Fibroblast of lung (primary cell): ENCODE data around the gene PGAP2. TPM values are rescaled to one million over a fixed set of nuclear protein-coding genes. Genes with fewer than 3 reads are reported as not detected.
A peak's percentile ranks its signal among the peaks of the same experiment; 100 is the strongest.

ENCODE experiments used
- DNase-seq, 2 donors: peaks; one replicate each; pipeline versions ENCODE4 v3.0.0 to v3.0.0-alpha.2; 2010; ENCODE audit warnings: low read depth in 2 of 2
- H2AFZ ChIP-seq: 2 replicates; pipeline ENCODE4 v1.5.1; 2012; ENCODE audit warnings: low read length, control low read depth, inconsistent platforms
- H3K27ac ChIP-seq: 2 replicates; pipeline ENCODE4 v1.5.1; 2011; ENCODE audit warnings: low read length, control low read depth; ENCODE audit not compliant: insufficient read depth
- H3K27me3 ChIP-seq: 2 replicates; pipeline ENCODE4 v1.5.1; 2011; ENCODE audit warnings: mild to moderate bottlenecking, low read length; ENCODE audit not compliant: control insufficient read depth, insufficient read depth
- H3K36me3 ChIP-seq: 2 replicates; pipeline ENCODE4 v1.5.1; 2011; ENCODE audit warnings: low read length; ENCODE audit not compliant: control insufficient read depth, insufficient read depth
- H3K4me1 ChIP-seq: 2 replicates; pipeline ENCODE4 v1.5.1; 2011; ENCODE audit warnings: low read length; ENCODE audit not compliant: control insufficient read depth, insufficient read depth; ENCODE audit errors: extremely low read depth
- H3K4me2 ChIP-seq: 2 replicates; pipeline ENCODE4 v1.5.1; 2011; ENCODE audit warnings: low read length, control low read depth; ENCODE audit not compliant: insufficient read depth; ENCODE audit errors: extremely low read depth
- H3K4me3 ChIP-seq, 4 experiments: fragments of 200-600 bp in 1 of 4; sonication (generic) in 1 of 4; replicated peaks in 1 of 4; 2 replicates each; pipeline ENCODE4 v1.5.1; 2011 to 2016; ENCODE audit warnings: low read length in 4 of 4, low read depth in 3 of 4, mild to moderate bottlenecking in 3 of 4, control low read depth in 2 of 4, inconsistent platforms in 1 of 4, mixed read lengths in 1 of 4; ENCODE audit not compliant: insufficient read depth in 1 of 4; ENCODE audit errors: control extremely low read depth in 1 of 4
- H3K79me2 ChIP-seq: 2 replicates; pipeline ENCODE4 v1.5.1; 2012; ENCODE audit warnings: mild to moderate bottlenecking, low read length, inconsistent platforms; ENCODE audit not compliant: control insufficient read depth, insufficient read depth
- H3K9ac ChIP-seq: 2 replicates; pipeline ENCODE4 v1.5.1; 2011; ENCODE audit warnings: mild to moderate bottlenecking, low read length, control low read depth; ENCODE audit not compliant: insufficient read depth
- H3K9me3 ChIP-seq: 2 replicates; pipeline ENCODE4 v1.5.1; 2012; ENCODE audit warnings: low read depth, low read length; ENCODE audit not compliant: control insufficient read depth, insufficient read depth
- H4K20me1 ChIP-seq: 2 replicates; pipeline ENCODE4 v1.5.1; 2011; ENCODE audit warnings: low read length; ENCODE audit not compliant: control insufficient read depth, insufficient read depth; ENCODE audit errors: extremely low read depth
- EZH2 ChIP-seq: IDR thresholded peaks from 2 replicates; pipeline ENCODE4 v1.5.1; 2012; ENCODE audit warnings: low read length, control low read depth, mild to moderate bottlenecking; ENCODE audit errors: missing control alignments
- polyA plus RNA-seq, 2 donors: library from polyadenylated mRNA; depleted of rRNA in 1 of 2; stranded (reverse) in 1 of 2; unstranded in 1 of 2; fragments of >200 nt; gene quantifications; 2 replicates each; pipeline ENCODE4 v1.2.1, GENCODE V29; 2011 to 2012; ENCODE audit warnings: missing spikeins in 1 of 2
- total RNA-seq: library from RNA; depleted of rRNA; stranded (reverse); fragments of >200 nt; gene quantifications from 2 replicates; pipeline ENCODE4 v1.2.1, GENCODE V29; 2014
- TF ChIP-seq, protein P1 (sequence below), 2 donors: IDR thresholded peaks in 1 of 2; conservative IDR thresholded peaks in 1 of 2; 1 replicate in 1 of 2; 2 replicates in 1 of 2; pipeline ENCODE4 v1.5.1; 2011 to 2012; ENCODE audit warnings: low read length in 2 of 2, control low read depth in 1 of 2, inconsistent platforms in 1 of 2, low read depth in 1 of 2, mild to moderate bottlenecking in 1 of 2

The PGAP2 gene
- total and polyA plus RNA-seq, 2 donors (not counting 1 experiment from before 2014, with no cell fraction given): 12.4 to 12.8 TPM

DNA sequence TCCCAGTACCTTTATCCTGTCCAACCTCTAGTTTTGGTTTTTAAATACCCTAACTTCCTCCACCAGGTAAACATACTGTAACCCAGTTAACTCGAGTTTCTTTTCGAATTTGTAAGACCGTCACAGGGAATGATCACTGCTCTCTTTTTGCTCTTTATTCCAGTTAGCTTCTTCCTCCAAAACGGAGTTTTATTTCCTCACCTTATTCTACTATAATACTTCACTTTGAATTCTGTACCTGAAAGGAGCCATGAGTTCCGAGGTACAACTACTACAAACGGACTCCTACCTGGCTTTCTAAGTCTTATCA is 12.4 kb upstream of the PGAP2 start:
- Histone ChIP-seq H3K36me3 (no peaks in the 10 kb centered on the region), H3K4me3 (peak overlapping the region; percentile 82 to 99 (median 90)), H4K20me1 (no peaks in the 10 kb centered on the region), H3K9ac (no peak overlapping the region), H3K27me3 (no peaks in the 10 kb centered on the region), H3K27ac (peak overlapping the region; percentile 96), H3K4me1 (peaks cover 2% of the 10 kb centered on the region), H3K4me2 (peak overlapping the region; percentile 94), H3K9me3 (no peaks in the 10 kb centered on the region), H3K79me2 (peaks cover 63% of the 10 kb centered on the region), H2AFZ (no peak overlapping the region)
- TF ChIP-seq EZH2: no peak
- TF ChIP-seq, protein P1, sequence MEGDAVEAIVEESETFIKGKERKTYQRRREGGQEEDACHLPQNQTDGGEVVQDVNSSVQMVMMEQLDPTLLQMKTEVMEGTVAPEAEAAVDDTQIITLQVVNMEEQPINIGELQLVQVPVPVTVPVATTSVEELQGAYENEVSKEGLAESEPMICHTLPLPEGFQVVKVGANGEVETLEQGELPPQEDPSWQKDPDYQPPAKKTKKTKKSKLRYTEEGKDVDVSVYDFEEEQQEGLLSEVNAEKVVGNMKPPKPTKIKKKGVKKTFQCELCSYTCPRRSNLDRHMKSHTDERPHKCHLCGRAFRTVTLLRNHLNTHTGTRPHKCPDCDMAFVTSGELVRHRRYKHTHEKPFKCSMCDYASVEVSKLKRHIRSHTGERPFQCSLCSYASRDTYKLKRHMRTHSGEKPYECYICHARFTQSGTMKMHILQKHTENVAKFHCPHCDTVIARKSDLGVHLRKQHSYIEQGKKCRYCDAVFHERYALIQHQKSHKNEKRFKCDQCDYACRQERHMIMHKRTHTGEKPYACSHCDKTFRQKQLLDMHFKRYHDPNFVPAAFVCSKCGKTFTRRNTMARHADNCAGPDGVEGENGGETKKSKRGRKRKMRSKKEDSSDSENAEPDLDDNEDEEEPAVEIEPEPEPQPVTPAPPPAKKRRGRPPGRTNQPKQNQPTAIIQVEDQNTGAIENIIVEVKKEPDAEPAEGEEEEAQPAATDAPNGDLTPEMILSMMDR (conservative IDR thresholded peaks at IDR 0.05 in 1 of 2, IDR thresholded peaks at IDR 0.05 in 1 of 2; ENCODE audit: low read depth in 1 of 2, low read length in 2 of 2): no peak
- no peak for DNase-seq

DNA sequence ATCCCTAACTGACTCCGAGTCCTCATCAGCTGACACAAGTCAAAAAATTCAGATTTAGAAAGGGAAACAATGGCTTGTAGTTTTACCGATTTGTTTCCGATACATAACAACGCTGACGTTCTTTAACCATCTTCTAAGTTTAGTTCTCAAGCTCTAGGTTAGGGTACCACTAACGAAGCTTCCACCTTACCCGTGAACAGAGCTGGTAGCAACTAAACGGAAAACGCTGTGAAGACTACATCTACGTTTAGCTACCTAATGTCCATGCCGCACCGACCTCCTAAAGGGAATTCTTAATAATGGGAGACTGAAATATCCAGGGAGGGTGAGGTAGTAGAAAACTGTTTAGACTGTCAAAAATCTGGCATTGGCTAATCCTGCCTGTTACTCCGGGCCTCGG is 12.0 kb upstream of the PGAP2 start:
- Histone ChIP-seq H3K4me3 (peak overlapping the region; percentile 82 to 99 (median 90)), H3K4me1 (peaks cover 2% of the 10 kb centered on the region), H3K36me3 (no peaks in the 10 kb centered on the region), H3K27me3 (no peaks in the 10 kb centered on the region), H4K20me1 (no peaks in the 10 kb centered on the region), H2AFZ (no peak overlapping the region), H3K9me3 (no peaks in the 10 kb centered on the region), H3K79me2 (peaks cover 59% of the 10 kb centered on the region), H3K27ac (peak overlapping the region; percentile 96), H3K4me2 (peak overlapping the region; percentile 94), H3K9ac (peak overlapping the region; percentile 98)
- no peak for TF ChIP-seq EZH2
- TF ChIP-seq, protein P1 (conservative IDR thresholded peaks at IDR 0.05 in 1 of 2, IDR thresholded peaks at IDR 0.05 in 1 of 2; ENCODE audit: low read depth in 1 of 2, low read length in 2 of 2): no peak
- no peak for DNase-seq

DNA sequence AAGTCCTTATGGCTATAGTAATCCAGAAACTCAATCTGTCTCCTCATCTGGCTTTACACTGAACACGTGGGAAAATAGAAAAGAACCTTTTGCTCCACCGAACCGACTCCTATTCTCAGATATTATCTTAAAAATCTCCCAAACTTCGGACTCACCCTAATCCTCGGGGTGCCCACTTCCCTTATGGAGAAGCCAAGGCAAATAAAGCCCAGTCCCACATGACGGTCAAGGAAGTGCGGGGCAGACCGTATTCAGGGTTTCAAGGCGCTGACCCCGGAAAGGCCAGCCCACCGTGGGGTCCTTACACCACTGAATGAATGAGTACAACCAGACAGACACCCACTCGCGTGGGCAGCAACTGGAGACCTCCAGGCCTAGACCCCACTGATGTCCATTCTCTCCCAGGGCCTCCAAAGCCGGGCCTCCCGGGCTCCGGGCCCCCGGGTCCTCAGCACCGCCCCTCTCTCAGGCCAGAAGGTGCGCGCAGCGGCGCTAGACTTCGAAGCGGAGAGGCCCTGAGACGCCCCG is 11.5 kb upstream of the PGAP2 start:
- peaks cover 2% of the 10 kb centered on the region for H3K4me1 ChIP-seq
- peaks cover 54% of the 10 kb centered on the region for H3K79me2 ChIP-seq
- DNase-seq: no peak
- H3K9me3 ChIP-seq: no peaks in the 10 kb centered on the region
- peak overlapping the region; percentile 96 for H3K27ac ChIP-seq
- H3K36me3 ChIP-seq: no peaks in the 10 kb centered on the region
- no peak overlapping the region for H2AFZ ChIP-seq
- H3K4me2 ChIP-seq: peak overlapping the region; percentile 94
- peak overlapping the region; percentile 98 for H3K9ac ChIP-seq
- H3K4me3 ChIP-seq: peak overlapping the region; percentile 82 to 99 (median 90)
- TF ChIP-seq EZH2: no peak
- TF ChIP-seq, protein P1 (conservative IDR thresholded peaks at IDR 0.05 in 1 of 2, IDR thresholded peaks at IDR 0.05 in 1 of 2; ENCODE audit: low read depth in 1 of 2, low read length in 2 of 2): no peak
- H4K20me1 ChIP-seq: no peaks in the 10 kb centered on the region
- no peaks in the 10 kb centered on the region for H3K27me3 ChIP-seq
